Thyroid gland (tissue), 4 donors: ENCODE data around the gene TNFSF15. TPM values are rescaled to one million over a fixed set of nuclear protein-coding genes. Genes with fewer than 3 reads are reported as not detected.

Source experiments
- DNase-seq, 2 donors: peaks; one replicate each; pipeline ENCODE4 v3.0.0-alpha.2; 2019
- H3K27ac ChIP-seq, 3 donors: fragments of 200-600 bp; sonication (generic); 1 replicate in 2 of 3; 2 replicates in 1 of 3; pipeline ENCODE4 v1.5.1; 2016 to 2019; ENCODE audit warnings: mild to moderate bottlenecking in 1 of 3, moderate library complexity in 1 of 3
- H3K27me3 ChIP-seq: fragments of 200-600 bp; sonication (generic); one replicate; pipeline ENCODE4 v1.5.1; 2019
- H3K36me3 ChIP-seq, 2 donors: fragments of 200-600 bp; sonication (generic); one replicate each; pipeline ENCODE4 v1.5.1; 2016 to 2019
- H3K4me1 ChIP-seq, 2 donors: fragments of 200-600 bp; sonication (generic); one replicate each; pipeline ENCODE4 v1.5.1; 2017 to 2019
- H3K4me3 ChIP-seq, 3 donors: fragments of 200-600 bp; sonication (generic); replicated peaks in 1 of 3; 1 replicate in 2 of 3; 2 replicates in 1 of 3; pipeline ENCODE4 v1.5.1; 2016; ENCODE audit warnings: mild to moderate bottlenecking in 1 of 3
- H3K9me3 ChIP-seq: fragments of 200-600 bp; sonication (generic); one replicate; pipeline ENCODE4 v1.5.1; 2017
- POLR2A ChIP-seq, 2 donors: fragments of 450-650 bp; IDR thresholded peaks; one replicate each; pipeline ENCODE4 v1.6.1; 2017; ENCODE audit warnings: antibody characterized with exemption in 2 of 2, mild to moderate bottlenecking in 2 of 2, moderate library complexity in 1 of 2
- WGBS, 2 donors: methylation state at CpG; one replicate each; pipeline ENCODE4 v1.1.5; 2017; 5-methylcytosine and 5-hydroxymethylcytosine counted together
- intact Hi-C: fragments of 100-400 bp; cut with DNase I; formaldehyde crosslinking; loops from one replicate; pipeline ENCODE4 v1.15.1; 2023
- total RNA-seq, 4 donors: library from RNA; depleted of rRNA; stranded (reverse); fragments of >200 nt; gene quantifications; one replicate each; pipeline ENCODE4 v1.2.3, GENCODE V29; 2016
- TF ChIP-seq, protein P1 (sequence below), 6 experiments: fragments of 200-600 bp in 3 of 6; fragments of 450-650 bp in 3 of 6; sonication (generic) in 3 of 6; IDR thresholded peaks; one replicate each; pipeline ENCODE4 v1.5.1; 2016 to 2019; ENCODE audit warnings: antibody characterized with exemption in 6 of 6, mild to moderate bottlenecking in 2 of 6, inconsistent platforms in 1 of 6, moderate library complexity in 1 of 6

Gene TNFSF15
- total RNA-seq, 4 donors from 2014 or later, result 1.1 to 4.3 (median 2.6) TPM

GRCh38 chr9:114845373-114845772 is 39.5 kb upstream of the TNFSF15 start:
- 95 to 97% methylated on average over 5 of the region's 5 CpGs for WGBS, 2 donors
- H3K4me3 ChIP-seq, result no peak overlapping the region
- H3K36me3 ChIP-seq, result no peaks in the 10 kb centered on the region
- intact Hi-C loops, result no loop called here
- H3K27me3 ChIP-seq, result no peaks in the 10 kb centered on the region
- H3K4me1 ChIP-seq, result no peaks in the 10 kb centered on the region
- no peak for TF ChIP-seq POLR2A (IDR thresholded peaks at IDR 0.05)
- TF ChIP-seq, protein P1, sequence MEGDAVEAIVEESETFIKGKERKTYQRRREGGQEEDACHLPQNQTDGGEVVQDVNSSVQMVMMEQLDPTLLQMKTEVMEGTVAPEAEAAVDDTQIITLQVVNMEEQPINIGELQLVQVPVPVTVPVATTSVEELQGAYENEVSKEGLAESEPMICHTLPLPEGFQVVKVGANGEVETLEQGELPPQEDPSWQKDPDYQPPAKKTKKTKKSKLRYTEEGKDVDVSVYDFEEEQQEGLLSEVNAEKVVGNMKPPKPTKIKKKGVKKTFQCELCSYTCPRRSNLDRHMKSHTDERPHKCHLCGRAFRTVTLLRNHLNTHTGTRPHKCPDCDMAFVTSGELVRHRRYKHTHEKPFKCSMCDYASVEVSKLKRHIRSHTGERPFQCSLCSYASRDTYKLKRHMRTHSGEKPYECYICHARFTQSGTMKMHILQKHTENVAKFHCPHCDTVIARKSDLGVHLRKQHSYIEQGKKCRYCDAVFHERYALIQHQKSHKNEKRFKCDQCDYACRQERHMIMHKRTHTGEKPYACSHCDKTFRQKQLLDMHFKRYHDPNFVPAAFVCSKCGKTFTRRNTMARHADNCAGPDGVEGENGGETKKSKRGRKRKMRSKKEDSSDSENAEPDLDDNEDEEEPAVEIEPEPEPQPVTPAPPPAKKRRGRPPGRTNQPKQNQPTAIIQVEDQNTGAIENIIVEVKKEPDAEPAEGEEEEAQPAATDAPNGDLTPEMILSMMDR (IDR thresholded peaks at IDR 0.05), result no peak
- no peak overlapping the region for H3K27ac ChIP-seq
- no peak for DNase-seq
- no peaks in the 10 kb centered on the region for H3K9me3 ChIP-seq

GRCh38 chr9:114844766-114845165 is 38.9 kb upstream of the TNFSF15 start:
- Histone ChIP-seq H3K27me3 (no peaks in the 10 kb centered on the region), H3K4me1 (no peaks in the 10 kb centered on the region), H3K36me3 (no peaks in the 10 kb centered on the region), H3K27ac (no peak overlapping the region), H3K4me3 (no peak overlapping the region), H3K9me3 (no peaks in the 10 kb centered on the region)
- no peak for DNase-seq
- TF ChIP-seq, protein P1 (IDR thresholded peaks at IDR 0.05), result no peak
- no peak for TF ChIP-seq POLR2A (IDR thresholded peaks at IDR 0.05)
- intact Hi-C loops, result no loop called here
- 88 to 91% methylated on average over 3 of the region's 3 CpGs for WGBS, 2 donors

- TF ChIP-seq POLR2A (IDR thresholded peaks at IDR 0.05), result no peak
- TF ChIP-seq, protein P1 (IDR thresholded peaks at IDR 0.05), result no peak
- Histone ChIP-seq H3K9me3 (no peaks in the 10 kb centered on the region), H3K4me1 (no peaks in the 10 kb centered on the region), H3K27ac (no peak overlapping the region), H3K4me3 (no peak overlapping the region), H3K27me3 (no peaks in the 10 kb centered on the region), H3K36me3 (no peaks in the 10 kb centered on the region)
- DNase-seq, result no peak
- intact Hi-C loops, result no loop called here
Measured at GRCh38 chr9:114837923-114838322, 32.1 kb upstream of the TNFSF15 start.

GRCh38 chr9:114836769-114837168 is 30.9 kb upstream of the TNFSF15 start:
- intact Hi-C loops, result no loop called here
- no peak overlapping the region for H3K4me3 ChIP-seq
- H3K9me3 ChIP-seq, result no peaks in the 10 kb centered on the region
- H3K27ac ChIP-seq, result no peak overlapping the region
- no peak for TF ChIP-seq POLR2A (IDR thresholded peaks at IDR 0.05)
- TF ChIP-seq, protein P1 (IDR thresholded peaks at IDR 0.05), result no peak
- no peaks in the 10 kb centered on the region for H3K27me3 ChIP-seq
- H3K4me1 ChIP-seq, result no peaks in the 10 kb centered on the region
- DNase-seq, result no peak
- no peaks in the 10 kb centered on the region for H3K36me3 ChIP-seq
- WGBS, 2 donors, result 81 to 92% methylated on average over 3 of the region's 3 CpGs

GRCh38 chr9:114834386-114834785 is 28.5 kb upstream of the TNFSF15 start:
- H3K9me3 ChIP-seq, result no peaks in the 10 kb centered on the region
- TF ChIP-seq POLR2A (IDR thresholded peaks at IDR 0.05), result no peak
- TF ChIP-seq, protein P1 (IDR thresholded peaks at IDR 0.05), result no peak
- no peak overlapping the region for H3K27ac ChIP-seq
- DNase-seq, result no peak
- intact Hi-C loops, result no loop called here
- no peaks in the 10 kb centered on the region for H3K27me3 ChIP-seq
- no peaks in the 10 kb centered on the region for H3K36me3 ChIP-seq
- H3K4me3 ChIP-seq, result no peak overlapping the region
- H3K4me1 ChIP-seq, result no peaks in the 10 kb centered on the region
